NCI-H146 (cell line): Measurements from ENCODE around the gene SHC3.

Experiments used
- DNase-seq: peaks from one replicate; lab custom pipeline; 2025; lab: John Stamatoyannopoulos, UW

SHC3 gene

DNA sequence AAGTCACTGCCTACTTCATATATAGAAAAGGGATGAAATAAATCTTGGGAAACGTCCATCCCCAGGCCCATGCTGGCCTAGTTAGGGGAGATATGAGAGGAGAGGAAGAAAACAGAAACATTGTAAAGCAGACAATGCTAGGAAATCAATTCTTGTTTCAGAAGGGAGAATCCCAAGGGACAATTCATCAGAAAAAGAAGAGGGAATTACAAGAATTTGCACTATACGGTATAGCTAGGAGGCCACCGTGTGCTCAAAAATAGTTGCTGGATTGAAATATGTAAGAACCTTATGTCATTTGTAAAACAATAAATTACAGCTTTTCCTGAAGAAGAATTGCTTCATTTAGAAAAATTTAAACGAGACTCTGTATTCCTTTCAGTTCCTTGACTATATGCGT lies 8.3 kb upstream of the SHC3 start:
- no peak for DNase-seq

DNA sequence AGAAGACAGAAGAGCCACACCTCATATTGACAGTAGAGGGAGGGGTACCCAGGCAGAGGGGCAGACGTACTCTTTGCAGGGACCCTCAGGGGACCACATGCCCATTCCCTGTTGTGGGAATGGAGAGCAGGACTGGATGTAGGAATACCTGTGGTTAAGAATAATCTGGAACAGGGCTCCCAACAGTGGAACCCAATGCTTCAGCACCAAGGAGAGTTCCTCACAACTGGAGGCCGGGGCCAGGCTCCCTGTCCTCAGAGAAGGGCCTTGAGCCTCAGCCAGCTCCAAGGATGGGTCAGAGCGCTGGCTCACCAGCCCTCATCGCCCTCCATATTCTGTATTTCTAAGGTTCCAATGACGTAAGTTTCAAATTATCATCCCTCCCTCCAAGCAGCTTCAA lies 7.4 kb upstream of the SHC3 start:
- no peak for DNase-seq

DNA sequence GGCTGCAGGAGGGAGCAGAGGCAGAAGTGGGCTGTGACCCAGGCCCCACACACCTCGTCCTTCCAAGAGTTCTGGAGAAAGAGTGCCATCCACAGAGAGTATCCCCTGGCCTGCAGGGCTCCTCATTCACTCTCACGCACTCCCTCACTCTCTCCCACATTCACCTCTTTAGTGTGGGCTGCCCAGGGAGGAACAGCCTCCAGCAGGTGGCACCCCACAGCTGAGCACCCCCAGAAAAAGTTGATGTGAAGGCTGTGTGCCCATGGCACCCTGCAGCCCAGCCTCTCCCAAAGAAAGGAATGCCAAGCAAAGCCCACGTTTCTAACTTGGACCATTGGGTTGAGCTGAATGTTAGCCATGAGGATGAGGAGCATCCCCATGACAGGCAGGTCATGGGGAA lies 4.5 kb upstream of the SHC3 start:
- no peak for DNase-seq

DNA sequence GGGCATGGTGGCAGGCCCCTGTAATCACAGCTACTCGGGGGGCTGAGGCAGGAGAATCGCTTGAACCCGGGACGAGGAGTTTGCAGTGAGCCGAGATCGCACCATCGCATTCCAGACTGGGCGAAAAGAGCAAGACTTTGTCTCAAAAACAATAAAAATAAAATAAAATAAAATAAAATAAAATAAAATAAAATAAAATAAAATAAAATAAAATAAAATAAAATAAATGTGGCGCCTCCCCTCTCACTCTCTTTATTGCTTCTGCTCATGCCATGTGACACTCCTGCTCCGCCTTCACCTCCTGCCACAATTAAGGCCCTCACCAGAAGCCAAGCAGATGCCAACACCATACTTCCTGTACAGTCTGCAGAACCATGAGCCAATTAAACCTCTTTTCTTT lies 3.8 kb upstream of the SHC3 start:
- no peak for DNase-seq

DNA sequence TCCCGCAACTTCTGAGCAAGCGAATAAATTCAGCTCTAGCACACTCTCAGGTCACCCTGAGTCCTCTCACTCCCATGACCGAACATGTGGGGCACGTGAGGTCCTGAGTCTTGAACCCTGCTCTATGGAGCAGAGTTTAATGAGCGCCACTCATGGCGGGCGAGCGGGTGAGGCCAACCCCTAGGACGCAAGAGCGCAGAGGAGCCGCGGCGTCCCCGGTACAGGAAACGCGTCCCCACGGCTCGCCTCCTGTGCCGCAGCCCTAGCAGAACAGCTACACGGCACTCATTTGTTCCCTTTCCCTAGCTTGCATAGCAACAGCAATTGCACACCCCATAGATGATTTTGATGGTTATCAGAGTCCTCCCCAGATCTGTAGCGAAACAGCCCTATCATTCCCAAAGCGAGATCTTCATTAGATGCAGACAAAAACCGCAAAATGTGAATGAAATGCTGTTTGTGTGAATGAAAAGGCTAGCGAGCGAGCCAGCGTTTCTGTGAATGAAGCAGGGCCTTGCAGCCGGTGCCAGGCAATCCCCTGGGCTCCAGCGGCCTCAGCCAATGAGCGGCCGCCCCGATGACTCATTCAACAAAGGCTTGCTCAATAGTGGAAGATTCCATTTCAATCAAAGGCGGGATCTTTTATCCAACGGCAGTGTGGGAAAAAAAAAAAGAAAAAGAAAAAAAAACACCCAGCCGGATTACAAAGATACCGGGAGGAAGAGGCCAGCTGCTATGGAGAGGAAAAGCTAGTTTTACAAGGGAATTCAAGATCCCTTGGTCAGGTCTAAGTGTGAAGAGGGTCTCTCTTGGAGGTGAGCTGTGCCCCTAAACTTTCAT lies 1.5 kb upstream of the SHC3 start:
- peak; percentile 85 for DNase-seq

DNA sequence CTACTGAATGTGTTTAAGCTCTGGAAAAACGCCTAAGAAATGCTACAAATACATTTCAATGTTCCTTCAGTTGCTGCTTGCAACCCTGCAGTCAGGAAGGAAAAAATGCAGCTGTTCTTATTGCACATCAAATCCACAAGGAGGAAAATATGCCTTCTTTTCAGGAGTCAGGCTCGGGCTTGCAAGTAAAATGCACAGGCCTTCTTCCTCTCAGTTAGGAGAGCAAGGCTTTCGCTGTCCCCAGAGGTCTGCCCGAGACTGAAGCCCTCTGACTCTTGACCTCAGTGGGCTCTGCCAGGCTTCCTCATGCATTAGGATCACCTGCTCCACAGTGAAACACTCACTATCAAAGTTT lies 899 bp upstream of the SHC3 start:
- peak; percentile 1 for DNase-seq

DNA sequence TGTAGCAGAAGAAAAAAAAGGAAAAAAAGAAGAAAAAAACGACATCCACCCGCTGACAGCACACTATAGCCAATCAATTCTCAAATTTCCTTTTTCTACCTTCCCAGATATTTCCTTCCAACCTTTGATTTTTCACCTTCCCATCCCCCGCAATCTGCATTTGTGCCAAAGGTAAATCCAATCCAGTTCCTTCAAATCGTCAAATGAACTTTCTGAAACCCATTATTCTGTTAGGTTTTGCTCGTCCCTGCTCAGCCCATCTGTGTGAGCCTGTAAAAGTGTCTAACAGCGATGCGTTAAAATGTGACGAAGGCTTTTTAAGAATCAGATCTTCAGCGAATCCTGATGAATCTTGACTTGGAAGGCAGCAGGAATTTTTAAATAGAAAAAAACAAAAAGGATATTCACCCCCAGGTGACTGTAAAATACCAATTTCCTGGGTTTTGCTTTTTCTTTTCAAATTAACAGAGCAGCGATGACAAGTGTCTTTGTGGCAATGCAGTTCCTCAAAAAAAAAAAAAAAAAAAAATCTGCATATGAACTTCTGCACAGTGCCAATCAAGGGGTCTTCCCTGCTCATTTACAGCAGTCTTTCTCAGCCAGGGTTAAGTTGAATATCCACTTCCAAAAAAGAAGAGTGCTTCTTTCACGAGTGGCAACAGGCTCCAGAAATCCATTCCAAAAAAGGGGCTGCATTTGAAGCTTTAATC lies 367 bp upstream of the SHC3 start:
- no peak for DNase-seq

DNA sequence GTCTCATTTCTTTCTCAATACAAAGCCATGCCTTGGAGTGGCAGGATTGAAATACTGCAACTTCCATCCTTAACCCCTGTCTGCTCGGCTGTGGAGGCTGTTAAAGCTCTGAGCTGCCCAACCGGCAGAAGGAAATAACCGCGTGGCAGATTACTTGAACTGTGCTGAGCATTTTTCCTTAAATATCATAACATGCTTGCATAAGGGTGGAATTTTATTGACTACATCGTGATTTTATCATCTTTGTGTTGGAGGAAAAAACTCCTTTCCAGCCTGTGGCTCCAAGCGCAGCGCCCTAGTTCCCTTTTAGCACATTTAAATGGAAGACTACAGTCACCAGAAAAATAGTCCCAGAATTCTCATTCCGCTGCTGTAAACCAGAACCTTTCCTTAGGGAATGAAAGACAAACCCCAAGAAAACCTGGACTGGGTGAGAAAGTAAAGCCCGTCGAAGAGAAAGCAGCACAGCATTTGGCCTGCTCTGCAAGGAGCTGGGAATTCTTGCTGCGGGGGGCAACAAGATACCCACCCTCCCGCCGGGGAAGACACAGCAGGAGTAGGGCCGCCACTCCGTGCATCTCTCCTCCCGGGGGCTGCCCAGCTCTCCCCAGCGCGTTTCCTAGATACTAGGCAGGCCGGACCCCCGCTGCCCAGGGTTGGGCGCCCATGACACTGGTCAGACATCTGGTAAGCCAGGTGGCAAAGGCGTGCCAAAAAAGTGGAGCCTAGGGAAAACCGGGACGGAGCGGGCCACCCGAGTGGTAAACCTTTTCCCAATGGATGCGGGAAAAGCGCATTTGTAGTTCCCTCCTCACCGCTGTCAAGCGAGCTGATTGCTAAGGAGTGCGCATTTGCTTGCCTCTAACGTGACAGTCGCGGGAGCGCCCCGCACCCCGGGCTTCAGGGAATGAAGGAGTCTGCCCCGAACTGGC lies 1.3 kb downstream of the SHC3 start:
- DNase-seq, result no peak

DNA sequence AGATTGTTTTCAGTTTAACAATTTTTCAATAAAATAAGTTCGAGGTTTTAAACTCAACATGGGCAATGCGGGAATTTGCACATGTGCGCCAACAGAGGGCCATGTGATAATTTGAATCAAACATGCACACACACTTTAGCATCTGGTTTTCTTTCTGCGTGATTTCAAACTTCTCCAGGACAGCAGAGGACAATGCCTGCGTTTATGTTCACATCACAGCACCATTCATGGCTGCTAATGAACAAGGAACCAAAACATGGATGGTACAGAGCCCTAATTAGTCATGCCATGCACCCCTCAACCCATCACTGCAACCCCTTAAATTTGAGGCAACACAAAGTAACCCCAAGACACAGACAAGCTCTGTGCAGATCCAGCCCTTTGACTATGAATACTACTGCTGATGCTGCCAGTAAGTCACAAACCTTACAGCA lies 2.8 kb downstream of the SHC3 start:
- DNase-seq, result no peak

DNA sequence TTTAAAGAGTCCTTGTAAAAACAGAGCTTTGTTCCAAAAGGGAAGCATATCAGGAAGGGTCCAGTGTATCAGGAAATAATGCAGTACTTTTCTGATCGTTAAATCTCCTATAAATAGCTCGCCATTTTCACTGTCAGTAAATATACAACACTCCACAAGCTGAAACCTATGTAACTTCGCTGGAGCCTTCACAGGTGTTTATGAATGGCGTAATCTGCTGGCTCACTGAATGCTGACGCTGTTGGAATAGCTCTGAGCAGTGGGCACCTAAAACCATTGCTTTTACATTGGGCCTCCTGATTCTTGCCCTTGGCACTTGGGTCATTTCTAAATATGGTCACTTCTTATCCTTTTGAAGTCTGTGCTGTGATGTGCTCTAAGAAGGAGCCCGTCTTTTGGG lies 4.3 kb downstream of the SHC3 start:
- DNase-seq, result no peak

DNA sequence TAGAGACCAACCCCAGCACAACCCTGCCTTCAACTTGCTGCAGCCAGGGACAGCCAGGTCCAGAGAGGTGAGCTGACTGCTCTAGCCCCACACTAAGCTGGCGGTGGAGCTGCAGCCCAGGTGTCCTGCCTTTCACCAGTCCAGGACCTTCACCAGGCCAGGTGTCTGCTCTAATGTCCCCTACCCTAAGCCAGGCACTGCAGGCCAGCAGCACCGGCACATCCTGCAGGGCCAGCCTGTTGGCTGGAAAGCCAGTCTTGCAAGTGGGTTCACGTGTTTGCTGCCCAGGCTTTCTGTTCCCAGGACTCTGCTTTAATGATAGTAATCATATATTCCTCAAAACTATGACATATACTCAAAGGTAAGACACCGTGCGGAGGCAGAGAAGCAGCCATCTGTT lies 5.5 kb downstream of the SHC3 start:
- DNase-seq, result no peak

DNA sequence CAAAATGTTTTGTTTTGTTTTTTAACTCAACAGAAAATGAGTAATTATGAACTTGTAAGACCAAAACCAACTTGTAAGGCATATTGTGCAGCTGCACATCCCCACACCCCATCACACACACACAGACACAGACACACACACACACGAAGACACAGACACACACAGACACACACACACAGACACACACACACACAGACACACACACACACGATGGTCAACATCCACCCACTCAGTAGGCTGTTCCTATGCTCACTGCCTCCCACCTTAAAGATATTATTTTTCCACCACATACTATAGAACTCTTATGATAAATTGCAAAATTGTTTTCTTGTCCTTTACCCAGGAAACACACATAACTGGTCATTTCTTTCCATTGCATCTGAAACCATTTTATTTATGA lies 6.2 kb downstream of the SHC3 start:
- no peak for DNase-seq

DNA sequence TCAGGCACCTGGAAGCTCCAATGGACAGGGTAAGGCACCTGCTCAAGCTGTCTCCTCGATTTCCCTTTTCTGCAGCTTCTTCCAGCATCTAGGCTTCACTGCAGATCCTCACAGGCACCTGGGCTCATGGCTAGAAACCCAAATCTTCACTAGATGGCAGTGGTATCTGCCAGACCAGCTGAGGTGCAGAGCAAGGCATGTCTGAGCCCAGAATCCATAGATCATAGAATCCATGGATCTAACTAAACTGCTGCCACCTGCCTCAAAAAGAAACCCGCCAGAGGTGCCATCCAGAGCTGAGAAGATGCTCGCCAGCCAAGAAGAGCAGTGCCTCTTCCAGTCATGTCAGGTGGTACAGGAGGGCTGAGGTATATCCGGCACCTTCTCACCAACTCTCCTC lies 6.9 kb downstream of the SHC3 start:
- DNase-seq, result no peak

DNA sequence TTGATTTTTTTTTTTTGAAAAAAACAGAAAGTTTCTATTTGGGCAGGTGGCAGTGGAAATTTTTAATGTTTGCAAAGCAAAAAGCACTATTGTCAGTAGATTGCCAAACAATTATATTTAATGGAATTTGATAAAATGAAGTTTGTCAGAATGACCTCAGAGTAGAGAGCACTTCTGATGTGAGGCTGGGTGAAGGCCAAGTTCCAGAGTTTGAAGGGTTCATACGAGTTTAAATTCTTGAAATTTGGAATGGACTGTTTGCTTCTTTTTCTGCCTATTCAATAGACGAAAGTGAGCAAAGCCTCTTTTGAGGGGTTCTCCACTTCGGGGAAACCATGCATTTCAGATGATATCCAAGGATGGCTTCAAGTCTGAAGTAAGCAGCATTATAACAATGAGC lies 7.4 kb downstream of the SHC3 start:
- DNase-seq, result no peak

DNA sequence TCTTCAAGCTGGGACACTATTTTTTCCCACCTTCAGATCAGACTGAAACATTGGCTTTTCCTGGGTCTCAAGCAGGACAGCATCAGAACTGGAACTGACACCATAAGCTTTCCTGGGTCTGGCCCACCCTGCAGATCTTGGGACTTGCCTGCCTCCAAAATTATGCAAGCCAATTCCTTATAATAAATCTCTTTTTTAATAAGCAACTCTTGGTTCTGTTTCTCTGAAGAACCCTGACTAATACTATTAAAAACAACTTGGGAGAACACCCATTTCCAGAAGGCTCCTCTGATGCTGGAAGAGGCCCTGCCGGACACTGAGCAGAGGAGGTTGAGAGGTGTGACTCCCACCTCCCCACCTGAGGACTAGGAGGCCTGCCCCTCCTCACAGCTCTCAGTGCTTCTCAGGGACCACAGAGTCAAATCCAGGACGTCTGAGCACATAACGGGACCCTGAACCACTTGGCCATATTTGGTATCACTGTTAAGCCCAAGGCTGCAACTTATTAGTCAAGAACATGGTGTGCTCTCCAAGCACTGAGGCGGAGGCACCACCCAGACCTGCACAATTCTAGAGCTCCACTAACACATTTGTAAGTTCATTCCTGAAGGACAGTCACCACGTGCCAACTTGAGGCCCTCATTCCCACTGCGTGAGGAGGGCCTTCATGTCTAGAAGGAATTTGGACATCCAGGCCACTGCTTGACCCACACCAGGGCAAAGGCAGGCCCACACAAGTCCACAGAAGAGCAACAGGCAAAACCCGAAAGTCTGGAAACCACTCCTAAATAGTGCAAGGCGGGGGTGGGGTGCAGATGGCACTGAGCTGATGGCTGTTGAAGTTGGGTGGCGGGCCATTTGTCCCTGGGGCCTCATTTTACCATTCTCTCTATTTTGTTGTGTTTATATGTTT lies 9.5 kb downstream of the SHC3 start:
- DNase-seq, result no peak

DNA sequence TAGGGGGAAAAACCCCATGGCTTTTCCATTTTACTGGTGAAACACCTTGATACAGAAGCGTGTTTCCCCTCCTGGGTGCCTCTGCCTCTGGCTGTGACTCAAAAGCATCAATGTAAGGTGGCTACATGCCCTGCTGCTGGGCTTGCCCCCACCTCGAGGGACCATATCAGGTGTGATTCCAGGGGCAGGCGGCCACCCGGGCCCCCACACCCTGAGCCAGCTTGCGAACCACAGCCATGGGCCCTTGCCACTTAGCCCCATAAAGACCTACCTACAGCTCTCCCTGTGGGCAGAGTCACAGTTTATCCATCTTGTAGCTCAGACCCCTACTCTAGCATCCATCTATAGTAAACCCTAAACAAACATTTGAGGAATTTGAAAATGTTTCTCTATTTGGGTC lies 10.8 kb downstream of the SHC3 start:
- no peak for DNase-seq

DNA sequence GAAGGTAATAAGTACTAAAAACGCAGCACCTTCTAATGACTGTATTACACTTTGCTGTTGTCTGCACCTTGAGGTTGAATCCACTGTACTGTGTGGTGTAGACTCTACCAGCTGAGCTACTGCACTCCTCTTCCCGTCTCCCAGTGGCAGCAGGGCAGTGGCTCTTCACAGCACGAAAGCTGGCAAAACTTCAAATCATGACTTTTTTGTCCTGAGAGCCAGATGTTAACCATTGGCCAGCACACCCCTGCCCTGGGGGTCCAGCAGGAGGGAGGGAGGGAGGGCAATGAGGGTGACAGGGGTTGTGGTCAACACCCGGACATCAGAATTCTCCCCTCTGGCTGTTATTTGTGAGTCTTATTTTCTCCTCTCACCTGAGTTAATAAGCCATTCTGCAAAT lies 11.8 kb downstream of the SHC3 start:
- DNase-seq, result no peak

DNA sequence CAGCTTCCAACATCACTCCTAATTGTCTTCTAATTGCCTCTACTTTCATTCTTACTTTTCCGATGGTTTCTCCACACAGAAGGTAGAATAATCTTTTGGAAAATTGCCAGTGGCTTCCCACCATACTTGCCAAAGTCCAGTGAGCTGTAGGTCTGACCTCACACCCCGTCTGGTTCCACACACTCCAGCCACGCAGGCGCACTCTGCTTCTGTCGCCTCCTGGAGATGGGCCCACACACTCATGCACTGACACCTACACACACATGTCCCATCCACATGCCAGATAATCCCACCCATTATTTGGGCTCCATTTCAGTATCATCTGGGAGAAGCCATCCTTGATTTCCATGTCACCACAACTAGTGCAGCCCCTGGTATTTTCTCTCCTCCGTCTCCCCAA lies 12.7 kb downstream of the SHC3 start:
- DNase-seq, result no peak

DNA sequence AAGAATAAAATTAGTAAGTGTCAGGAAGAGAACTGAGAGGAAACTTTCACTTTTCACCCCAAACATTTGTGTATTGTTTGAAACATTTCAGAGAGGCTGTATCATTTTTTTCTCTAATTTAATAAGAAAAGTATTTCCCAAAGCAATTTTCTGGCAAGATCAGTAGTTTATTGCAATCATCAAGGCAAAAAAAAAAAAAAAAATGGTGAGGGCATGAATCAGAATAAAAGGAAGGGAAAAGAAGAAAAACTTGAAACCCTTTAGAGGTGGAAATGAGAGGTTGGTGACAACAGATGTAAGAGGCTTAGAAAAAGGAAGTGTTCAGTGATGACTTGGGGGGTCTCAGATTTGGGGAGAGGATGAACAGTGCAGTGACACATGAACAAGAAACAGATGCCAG lies 13.3 kb downstream of the SHC3 start:
- no peak for DNase-seq

DNA sequence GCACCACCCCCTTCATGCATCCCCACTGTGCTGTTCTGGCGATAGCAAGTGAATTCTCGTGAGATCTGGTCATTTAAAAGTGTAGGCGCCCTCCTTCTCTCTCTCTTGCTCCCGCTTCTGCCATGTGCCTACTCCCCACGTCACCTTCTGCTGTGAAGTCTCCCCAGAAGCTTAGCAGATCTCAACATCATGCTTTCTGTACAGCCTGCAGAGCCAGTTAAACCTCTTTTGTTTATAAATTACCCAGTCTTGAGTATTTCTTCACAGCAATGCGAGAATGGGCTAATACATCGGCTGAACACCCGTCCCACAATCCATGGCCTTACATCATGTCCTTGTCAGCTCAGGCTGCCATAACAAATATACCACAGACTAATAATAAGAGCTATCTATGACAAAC lies 17.4 kb downstream of the SHC3 start:
- DNase-seq, result no peak

DNA sequence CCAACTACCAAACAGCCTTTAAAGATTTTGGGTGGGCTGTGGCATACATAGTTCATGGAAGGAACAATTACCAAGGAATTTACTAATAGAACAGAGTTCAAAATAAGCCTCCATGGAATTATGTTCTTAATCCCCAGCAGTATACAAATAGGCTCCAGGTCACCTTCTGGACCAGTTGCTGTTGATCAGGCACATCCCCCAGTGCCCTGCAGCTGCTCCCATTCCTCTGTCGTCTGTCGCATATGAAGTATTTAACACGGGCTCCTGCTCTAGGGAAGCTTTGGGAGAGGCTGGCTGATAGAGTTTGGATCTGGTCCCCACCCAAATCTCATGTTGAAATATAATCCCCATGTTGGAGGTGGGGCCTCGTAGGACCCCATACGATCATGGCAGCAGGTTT lies 17.8 kb downstream of the SHC3 start:
- DNase-seq, result no peak
